NCI-H1694 treated with DMSO at 0.1 percent for 48 hours (cell line): ENCODE measurements around the gene MOSMO.
"Not testable (repeated sequence)": the region's sequence is repeated elsewhere in the genome, so short reads cannot be mapped to it uniquely, and the experiment has no call there.

Experiments
- DNase-seq: peaks from one replicate; lab custom pipeline; 2025; lab: John Stamatoyannopoulos, UW

The MOSMO gene

DNA sequence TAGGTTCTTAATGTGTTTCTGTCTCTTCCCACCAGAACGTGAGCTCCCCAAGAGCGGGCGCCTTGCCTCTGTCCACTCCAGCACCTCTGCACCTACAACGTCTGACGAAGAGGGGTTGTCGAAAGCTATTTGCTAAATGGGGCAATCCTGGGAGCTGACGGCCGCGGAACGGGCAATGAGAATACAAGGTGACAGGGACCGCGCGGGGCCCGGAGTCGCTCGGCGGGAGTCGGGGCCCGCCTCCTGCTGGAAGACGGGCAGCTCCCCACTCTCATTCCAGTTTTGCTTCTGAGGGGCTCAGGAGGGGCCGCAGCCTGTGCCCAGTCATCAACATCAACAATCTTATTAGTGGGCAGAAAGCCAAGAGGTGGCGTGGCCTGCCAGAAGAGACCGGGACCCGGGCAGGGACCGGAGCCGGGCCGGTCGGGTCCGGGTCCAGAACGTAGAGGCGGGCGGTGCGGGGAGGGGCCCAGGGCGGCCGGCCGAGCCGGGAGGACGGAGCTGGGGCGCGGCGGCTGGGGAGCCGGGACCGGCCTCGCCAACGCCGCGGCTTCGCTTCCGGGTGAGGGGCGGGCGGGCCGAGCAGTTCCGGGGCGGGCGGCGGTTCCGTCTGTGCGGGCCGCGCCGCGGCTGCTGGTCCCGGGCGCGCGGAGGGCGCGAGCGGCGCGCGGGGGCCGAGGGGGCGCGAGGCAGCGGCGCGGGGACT, at the start of gene MOSMO:
TSS of gene MOSMO (plus strand) at position 603 of the 706 bp plus-strand sequence. CDS start 191 bp downstream, outside the sequence.
- DNase-seq: no peak

DNA sequence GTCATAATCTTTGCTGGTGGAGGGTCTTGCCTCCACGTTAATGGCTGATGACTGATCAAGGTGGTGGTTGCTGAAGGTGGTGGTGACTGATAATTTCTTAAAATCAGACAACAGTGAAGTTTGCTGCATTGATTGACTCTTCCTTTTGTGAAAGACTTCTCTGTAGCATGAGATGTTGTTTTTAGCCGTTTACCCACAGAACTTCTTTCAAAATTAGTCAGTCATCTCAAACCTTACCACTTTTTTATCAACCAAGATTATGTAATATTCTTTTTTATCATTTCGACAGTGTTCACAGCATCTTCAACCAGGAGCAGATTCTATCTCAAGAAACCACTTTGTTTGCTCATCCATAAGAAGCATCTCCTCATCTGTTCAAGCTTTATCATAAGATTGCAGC, 48.9 kb upstream of the MOSMO start:
- no peak for DNase-seq

- no peak for DNase-seq
Measured at GRCh38 chr16:21962475-21962874, 45.4 kb upstream of the MOSMO start.

DNA sequence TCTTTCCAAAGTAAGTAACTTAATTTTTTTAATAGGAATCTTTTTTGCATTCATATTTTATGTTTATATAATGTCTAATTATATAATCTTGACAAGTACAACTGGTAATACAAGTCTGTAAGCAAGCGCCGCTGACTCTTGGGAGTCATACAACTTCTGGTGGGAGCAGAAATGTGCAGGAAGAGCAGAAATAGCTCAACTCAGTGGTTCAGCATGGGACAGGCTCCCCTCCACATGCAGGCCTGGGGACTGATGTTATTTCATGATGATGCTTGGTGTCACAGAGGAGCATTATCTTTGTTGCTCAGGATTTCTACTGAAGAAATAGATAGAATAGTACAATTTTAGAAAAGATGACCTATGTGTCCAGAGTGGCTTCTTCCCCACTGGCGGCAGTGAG, 44.0 kb upstream of the MOSMO start:
- DNase-seq: no peak

DNA sequence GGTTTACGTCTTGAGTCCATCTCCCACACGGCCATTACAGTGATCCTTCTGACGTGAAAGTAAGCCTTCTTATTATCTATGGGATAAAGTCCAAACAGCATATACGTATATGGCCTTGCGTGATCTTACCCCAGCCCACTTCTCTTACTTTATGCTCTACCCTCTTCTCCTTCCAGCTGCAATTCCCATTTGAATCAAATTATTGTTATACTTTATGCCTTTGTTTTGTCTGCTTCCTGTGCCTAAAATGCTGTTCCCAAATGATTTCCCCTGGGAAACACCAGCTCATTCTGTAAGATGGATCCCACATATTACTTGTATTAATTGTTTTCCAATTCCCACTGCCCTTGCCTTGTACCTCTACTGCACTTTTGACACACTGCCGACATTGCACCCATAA, 43.6 kb upstream of the MOSMO start:
- no peak for DNase-seq

DNA sequence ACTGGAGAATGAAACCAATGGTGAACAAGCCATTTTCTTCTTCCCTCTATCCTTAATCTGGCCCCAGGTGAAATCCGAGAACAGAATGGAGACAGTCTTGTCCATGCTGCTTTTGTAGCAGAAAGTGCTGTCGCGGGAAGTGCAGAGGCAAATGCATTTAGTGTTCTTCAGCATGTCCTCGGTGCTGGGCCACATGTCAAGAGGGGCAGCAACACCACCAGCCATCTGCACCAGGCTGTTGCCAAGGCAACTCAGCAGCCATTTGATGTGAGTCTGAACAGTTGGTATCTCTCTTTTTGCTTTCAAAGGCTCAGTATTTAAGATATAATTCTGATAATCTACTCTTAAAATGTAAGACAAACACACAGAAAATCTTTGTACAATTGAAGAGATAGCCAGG, 36.1 kb upstream of the MOSMO start:
- DNase-seq: no peak

GRCh38 chr16:21973945-21974344, 34.0 kb upstream of the MOSMO start:
- DNase-seq: no peak

GRCh38 chr16:21980032-21980431, 27.9 kb upstream of the MOSMO start:
- no peak for DNase-seq

DNA sequence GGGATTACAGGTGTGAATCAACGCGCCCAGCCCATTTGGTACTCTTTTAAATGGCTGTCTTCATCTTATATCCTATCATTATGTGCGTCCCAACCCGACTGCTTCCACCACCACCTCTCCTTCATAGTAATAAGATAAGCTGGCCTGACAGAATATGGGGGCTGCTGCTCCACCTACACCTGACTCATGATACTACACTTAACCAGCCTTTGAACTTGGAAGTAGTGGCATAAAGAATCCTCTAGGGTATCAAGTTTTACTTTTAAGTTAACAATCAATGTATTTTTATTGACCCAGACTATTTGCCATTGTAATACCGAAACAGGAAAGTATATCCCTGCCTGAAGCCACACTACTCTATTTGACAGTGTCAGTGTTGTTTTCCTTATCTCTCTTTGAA, 25.8 kb upstream of the MOSMO start:
- no peak for DNase-seq

DNA sequence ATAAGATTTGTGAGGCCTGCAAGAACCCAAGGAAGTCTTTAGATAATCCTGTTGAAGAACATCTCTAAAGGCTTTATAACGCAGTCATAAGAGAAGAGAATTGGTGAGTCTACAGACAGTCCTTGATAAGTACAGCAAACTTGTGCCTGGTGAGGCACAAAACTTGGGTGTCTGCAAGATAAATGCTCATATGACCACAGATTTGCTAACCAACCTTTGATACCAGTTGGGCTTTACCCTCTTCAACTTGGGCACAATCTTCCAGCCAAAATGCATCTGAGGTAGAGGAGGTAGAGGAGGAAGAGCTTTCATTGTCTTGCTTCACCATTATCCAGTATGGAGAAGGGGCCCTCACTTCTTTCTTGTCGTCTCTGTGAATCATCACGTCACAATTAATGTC, 23.8 kb upstream of the MOSMO start:
- no peak for DNase-seq

- no peak for DNase-seq
Measured at GRCh38 chr16:21985524-21985923, 22.4 kb upstream of the MOSMO start.

- no peak for DNase-seq
Measured at GRCh38 chr16:21986692-21987246, 21.1 kb upstream of the MOSMO start.

DNA sequence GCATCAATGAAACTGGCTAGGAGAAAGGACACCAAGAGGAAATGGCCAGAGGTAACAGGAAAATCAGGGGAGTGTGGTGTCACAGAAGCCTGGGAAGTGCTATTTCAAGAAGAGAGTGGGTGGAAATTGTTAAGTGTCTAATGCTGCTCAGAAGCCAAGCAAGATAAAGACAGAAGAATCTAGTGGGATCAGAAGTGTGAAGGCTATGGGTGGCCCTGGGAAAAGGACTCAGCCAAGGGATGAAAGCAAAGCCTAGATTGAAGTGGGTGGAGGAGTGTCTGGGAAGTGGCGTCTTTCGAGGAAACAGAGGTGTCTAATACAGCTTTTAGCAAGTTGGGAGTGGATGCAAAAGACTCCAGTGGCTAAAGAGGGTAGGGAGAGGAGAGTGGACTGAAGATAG, 20.4 kb upstream of the MOSMO start:
- DNase-seq: no peak

DNA sequence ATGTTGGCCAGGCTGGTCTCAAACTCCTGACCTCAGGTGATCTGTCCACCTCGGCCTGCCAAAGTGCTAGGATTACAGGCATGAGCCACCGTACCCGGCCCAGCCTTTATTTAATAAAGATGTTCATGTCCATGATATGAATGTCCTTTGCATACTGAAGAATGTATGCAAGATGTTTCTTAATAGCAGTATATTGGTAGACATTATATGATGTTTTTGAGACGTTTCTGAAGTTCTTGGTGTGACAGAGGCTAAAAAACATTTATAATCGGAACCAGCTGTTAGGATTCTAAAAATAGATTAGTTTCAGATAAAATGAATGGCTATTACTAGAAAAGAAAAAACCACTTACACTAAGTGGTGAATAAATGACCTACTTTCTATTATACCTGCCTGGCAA, 18.8 kb upstream of the MOSMO start:
- no peak for DNase-seq

DNA sequence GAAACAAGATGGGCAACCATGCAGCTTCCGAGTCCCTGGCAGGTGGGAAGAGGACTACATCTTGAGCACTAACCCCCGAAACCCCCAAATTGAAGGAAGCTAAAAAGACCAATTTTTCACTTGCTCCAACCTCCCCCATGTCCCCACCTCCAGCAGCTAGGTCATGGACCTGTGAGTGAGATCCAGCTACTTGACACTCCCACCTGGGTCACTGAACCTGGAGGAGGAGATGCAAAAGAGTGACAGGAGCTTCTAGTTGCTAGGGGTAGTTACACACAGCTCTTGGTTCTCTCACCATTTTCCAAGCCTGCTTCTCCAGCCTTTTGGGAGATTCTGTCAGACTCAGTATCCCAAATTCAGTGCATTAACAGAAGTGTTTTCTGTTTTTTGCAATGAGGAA, 18.2 kb upstream of the MOSMO start:
- DNase-seq: no peak

GRCh38 chr16:21990381-21990944, 17.4 kb upstream of the MOSMO start:
- DNase-seq: no peak

- no peak for DNase-seq
Measured at GRCh38 chr16:21991621-21992020, 16.3 kb upstream of the MOSMO start.

GRCh38 chr16:21994856-21995465, 12.9 kb upstream of the MOSMO start:
- DNase-seq: no peak

DNA sequence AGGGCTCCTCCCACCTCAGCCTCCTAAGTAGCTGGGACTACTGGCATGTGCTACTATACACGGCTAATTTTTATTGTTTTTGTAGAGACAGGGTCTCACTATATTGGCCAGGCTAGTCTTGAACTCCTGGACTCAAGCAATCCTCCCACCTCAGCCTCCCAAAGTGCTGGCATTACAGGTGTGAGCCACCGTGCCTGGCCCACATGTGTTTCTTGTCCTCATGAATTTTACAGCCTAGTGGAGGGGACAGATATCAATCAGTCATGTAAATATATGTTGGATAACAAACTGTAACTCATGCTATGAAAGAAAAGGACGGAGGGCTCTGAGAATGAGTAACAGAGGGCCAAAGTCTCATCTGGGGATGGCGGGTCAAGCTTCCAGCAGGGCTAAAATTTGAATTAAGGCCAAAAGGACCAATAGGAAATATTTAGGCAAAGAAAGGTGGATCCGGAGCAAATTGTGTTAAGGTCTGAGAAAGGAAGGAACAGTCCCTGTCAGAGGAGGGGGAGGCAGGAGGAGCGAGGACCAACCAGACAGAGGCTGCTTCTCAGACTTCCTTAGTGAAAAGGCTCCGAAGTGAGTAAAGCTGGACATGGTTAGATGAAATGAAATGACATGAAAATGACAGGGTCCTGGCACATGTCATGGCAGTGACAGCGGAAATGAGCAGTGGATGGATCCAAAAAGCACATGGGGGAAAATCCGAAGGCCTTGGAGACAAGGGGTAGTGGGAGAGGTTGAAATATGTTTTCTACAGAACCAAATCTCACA, 10.8 kb upstream of the MOSMO start:
- DNase-seq: no peak

DNA sequence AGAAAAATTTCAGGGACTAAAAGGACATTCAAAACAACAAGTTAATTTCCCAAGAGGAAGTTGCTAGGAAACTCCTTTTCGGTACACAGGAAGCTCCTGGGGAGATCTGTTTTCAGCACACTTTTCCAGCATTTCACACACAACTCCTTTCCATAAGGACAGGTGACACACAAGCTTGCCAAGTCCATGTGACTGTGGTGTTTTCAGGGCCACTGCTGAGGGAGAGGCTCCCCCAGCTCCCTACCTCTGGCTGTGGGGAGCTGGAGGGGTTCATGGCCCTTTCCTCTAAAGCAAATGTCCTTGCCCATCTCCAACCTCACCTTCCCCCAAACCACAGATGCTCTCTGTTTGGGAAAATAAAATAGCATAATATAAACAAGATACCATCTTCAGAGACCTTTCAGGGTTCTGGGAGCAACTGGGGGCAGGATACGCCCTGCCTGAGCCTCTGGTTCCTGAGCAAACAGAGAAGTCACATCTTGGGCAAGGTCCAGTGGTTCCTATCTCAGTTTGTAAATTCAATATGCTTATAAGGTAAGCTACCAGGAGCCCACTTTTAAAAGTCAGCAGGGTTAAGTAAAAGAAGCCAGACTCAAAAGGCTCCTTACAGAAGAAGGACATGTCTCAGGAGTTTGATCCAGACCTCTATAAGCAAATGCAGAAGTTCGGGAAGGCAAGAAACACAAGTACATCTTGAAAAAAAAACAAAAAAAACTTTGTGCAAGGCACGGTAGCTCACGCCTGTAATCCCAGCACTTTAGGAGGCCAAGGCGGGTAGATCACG, 10.0 kb upstream of the MOSMO start:
- DNase-seq: no peak

GRCh38 chr16:22001591-22001990, 6.3 kb upstream of the MOSMO start:
- no peak for DNase-seq

DNA sequence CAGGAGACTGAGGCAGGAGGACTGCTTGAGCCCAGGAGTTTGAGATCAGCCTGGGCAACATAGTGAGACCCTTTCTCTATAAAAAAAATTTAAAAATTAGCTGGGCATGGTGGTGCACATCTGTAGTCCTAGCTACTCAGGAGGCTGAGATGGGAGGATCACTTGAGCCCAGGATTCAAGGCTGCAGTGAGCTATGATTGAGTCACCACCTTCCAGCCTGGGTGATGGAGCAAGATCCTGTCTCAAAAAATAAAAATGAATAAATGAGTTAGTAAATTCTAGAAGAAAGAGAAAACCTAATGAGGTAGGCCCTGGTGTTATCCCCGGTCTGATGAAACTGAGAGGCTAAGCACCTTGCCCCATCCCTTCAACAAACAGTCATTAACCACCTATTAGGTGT, 5.9 kb upstream of the MOSMO start:
- not testable (repeated sequence) for DNase-seq
